Calu3 (cell line): ENCODE results near the gene OBI1. TPM values are rescaled to one million over a fixed set of nuclear protein-coding genes. Genes with fewer than 3 reads are reported as not detected.

Source experiments
- BruUV-seq: library from RNA; stranded (reverse); fragments of 400-500 nt; replicated peaks from 2 replicates; lab custom pipeline; 2021; lab: Mats Ljungman, UMichigan
- CTCF ChIA-PET: fragments of 300-600 bp; sonication (Branson Sonifier 250); formaldehyde crosslinking; loops from one replicate; lab custom pipeline; 2022; ENCODE audit warnings: antibody characterized with exemption; lab: Charles Lee
- DNase-seq: peaks from one replicate; pipeline ENCODE4 v3.0.0; 2022
- H3K27ac Mint-ChIP-seq: one replicate; pipeline ENCODE4 v1.8.0; 2022; ENCODE audit warnings: mixed read lengths; ENCODE audit not compliant: unreplicated experiment
- H3K27me3 Mint-ChIP-seq: one replicate; pipeline ENCODE4 v1.8.0; 2022; ENCODE audit warnings: mixed read lengths; ENCODE audit not compliant: unreplicated experiment
- H3K36me3 Mint-ChIP-seq: one replicate; pipeline ENCODE4 v1.8.0; 2022; ENCODE audit warnings: mild to moderate bottlenecking, moderate library complexity, mixed read lengths; ENCODE audit not compliant: insufficient read depth, unreplicated experiment
- H3K4me1 Mint-ChIP-seq: one replicate; pipeline ENCODE4 v1.8.0; 2022; ENCODE audit warnings: mild to moderate bottlenecking, low read depth, mixed read lengths; ENCODE audit not compliant: unreplicated experiment
- H3K4me3 Mint-ChIP-seq: one replicate; pipeline ENCODE4 v1.8.0; 2022; ENCODE audit warnings: mild to moderate bottlenecking, low read depth, moderate library complexity, mixed read lengths; ENCODE audit not compliant: unreplicated experiment
- H3K9me3 Mint-ChIP-seq: one replicate; pipeline ENCODE4 v1.8.0; 2022; ENCODE audit warnings: low read depth, mixed read lengths; ENCODE audit not compliant: unreplicated experiment
- CTCF ChIP-seq: fragments of 200-600 bp; IDR thresholded peaks from one replicate; pipeline ENCODE4 v1.8.0; 2022; ENCODE audit warnings: antibody characterized with exemption; ENCODE audit not compliant: unreplicated experiment
- intact Hi-C: fragments of 100-400 bp; cut with micrococcal nuclease; formaldehyde crosslinking; loops from one replicate; pipeline ENCODE4 v1.10.0; 2022; ENCODE audit not compliant: unreplicated experiment
- total RNA-seq: library from RNA; stranded (reverse); gene quantifications from 2 replicates; pipeline ENCODE4 v1.2.3, GENCODE V29; 2022

The OBI1 gene
- total RNA-seq, 1 experiment from 2014 or later: 5.9 TPM

GRCh38 chr13:78659732-78660494 lies 958 bp upstream of the OBI1 start:
- H3K27ac Mint-ChIP-seq: peak overlapping the region; percentile 52
- no peaks in the 10 kb centered on the region for H3K27me3 Mint-ChIP-seq
- no TSS peak for BruUV-seq
- peak overlapping the region; percentile 88 for H3K4me3 Mint-ChIP-seq
- intact Hi-C loops: no loop called here
- CTCF ChIA-PET: no interaction called here
- H3K4me1 Mint-ChIP-seq: no peaks in the 10 kb centered on the region
- DNase-seq: no peak
- peaks cover 17% of the 10 kb centered on the region for H3K36me3 Mint-ChIP-seq
- H3K9me3 Mint-ChIP-seq: no peaks in the 10 kb centered on the region
- TF ChIP-seq CTCF: no peak

GRCh38 chr13:78659450-78659730 lies 435 bp upstream of the OBI1 start:
- no peak for TF ChIP-seq CTCF
- no peak for DNase-seq
- H3K9me3 Mint-ChIP-seq: no peaks in the 10 kb centered on the region
- H3K27ac Mint-ChIP-seq: peak overlapping the region; percentile 52
- no peaks in the 10 kb centered on the region for H3K27me3 Mint-ChIP-seq
- peak overlapping the region; percentile 88 for H3K4me3 Mint-ChIP-seq
- CTCF ChIA-PET: no interaction called here
- intact Hi-C loops: no loop called here
- H3K4me1 Mint-ChIP-seq: no peaks in the 10 kb centered on the region
- H3K36me3 Mint-ChIP-seq: peaks cover 17% of the 10 kb centered on the region
- no TSS peak for BruUV-seq

- intact Hi-C loops: no loop called here
These were observed 991 bp downstream of the OBI1 start for GRCh38 chr13:78657699-78658629.

GRCh38 chr13:78655906-78656305 lies 3.0 kb downstream of the OBI1 start:
- no peaks in the 10 kb centered on the region for H3K9me3 Mint-ChIP-seq
- H3K4me1 Mint-ChIP-seq: no peaks in the 10 kb centered on the region
- no peaks in the 10 kb centered on the region for H3K27me3 Mint-ChIP-seq
- no peak overlapping the region for H3K27ac Mint-ChIP-seq
- H3K4me3 Mint-ChIP-seq: no peak overlapping the region
- intact Hi-C loops: no loop called here
- peaks cover 17% of the 10 kb centered on the region for H3K36me3 Mint-ChIP-seq
- no peak for TF ChIP-seq CTCF
- BruUV-seq: no TSS peak
- DNase-seq: no peak
- CTCF ChIA-PET: no interaction called here

More at GRCh38 chr13:78657699-78658629, 991 bp downstream of the OBI1 start:
- Mint-ChIP-seq H3K27me3 (no peaks in the 10 kb centered on the region), H3K4me3 (peak overlapping the region; percentile 88), H3K9me3 (no peaks in the 10 kb centered on the region), H3K27ac (peak overlapping the region; percentile 77), H3K36me3 (peaks cover 17% of the 10 kb centered on the region), H3K4me1 (no peaks in the 10 kb centered on the region)
- TF ChIP-seq CTCF: no peak
- BruUV-seq: TSS peak; percentile 46
- no peak for DNase-seq
- CTCF ChIA-PET: no interaction called here
